Measurements from ENCODE around the gene TTLL8.

TTLL8 gene

DNA sequence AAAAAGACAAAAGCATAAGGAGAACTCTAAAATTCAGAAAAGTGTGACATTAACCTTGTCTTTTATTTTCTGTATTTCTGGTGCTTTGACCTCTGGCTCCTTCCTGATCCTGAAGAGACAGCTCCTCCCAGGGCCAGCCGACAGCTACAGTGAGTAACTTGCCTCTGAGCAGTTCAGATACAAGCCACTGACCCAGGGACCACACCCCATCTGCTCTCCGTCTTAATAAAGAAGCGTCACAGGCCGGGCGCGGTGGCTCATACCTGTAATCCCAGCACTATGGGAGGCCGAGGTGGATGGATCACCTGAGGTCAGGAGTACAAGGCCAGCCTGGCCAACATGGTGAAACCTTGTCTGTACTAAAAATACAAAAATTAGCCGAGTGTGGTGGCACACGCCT, 20.7 kb upstream of the TTLL8 start:
- no peak overlapping the region for H3K9ac ChIP-seq (ENCODE audit: insufficient read length)
- H3K4me3 ChIP-seq: no peak overlapping the region
- TF ChIP-seq POLR2AphosphoS5 (IDR thresholded peaks at IDR 0.05; ENCODE audit: borderline replicate concordance, low read depth, low read length) (no peak), EZH2 (IDR thresholded peaks at IDR 0.05) (no peak), FOXP2 (optimal IDR thresholded peaks at IDR 0.05; ENCODE audit: control extremely low read depth, extremely low read length, insufficient read depth) (no peak)
- no peak for DNase-seq (ENCODE audit: low read depth, low spot score)
- no peaks in the 10 kb centered on the region for H3K36me3 ChIP-seq (ENCODE audit: insufficient read depth, low read length)
- no peak overlapping the region for H3K27ac ChIP-seq
- no peaks in the 10 kb centered on the region for H3K9me3 ChIP-seq (ENCODE audit: low read depth, low read length)

DNA sequence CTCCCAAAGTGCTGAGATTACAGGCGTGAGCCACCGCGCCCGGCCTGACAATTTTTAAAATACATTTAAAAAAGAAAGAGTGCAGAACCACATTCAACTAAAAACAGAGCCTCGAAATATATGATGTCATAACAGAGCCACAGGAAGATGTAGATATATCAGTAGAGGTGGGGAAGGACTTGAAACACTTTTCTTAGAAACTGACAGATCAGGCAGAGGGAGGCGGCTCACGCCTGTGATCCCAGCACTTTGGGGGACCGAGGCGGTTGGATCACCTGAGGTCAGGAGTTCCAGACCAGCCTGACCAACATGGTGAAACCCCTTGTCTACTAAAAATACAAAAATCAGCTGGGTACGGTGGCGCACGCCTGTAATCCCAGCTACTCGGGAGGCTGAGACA, 20.1 kb upstream of the TTLL8 start:
- Histone ChIP-seq H3K9me3 (ENCODE audit: low read depth, low read length) (no peaks in the 10 kb centered on the region), H3K36me3 (ENCODE audit: insufficient read depth, low read length) (no peaks in the 10 kb centered on the region; the same call in 1 of the 2 replicates), H3K4me3 (no peak overlapping the region), H3K9ac (ENCODE audit: insufficient read length) (no peak overlapping the region), H3K27ac (no peak overlapping the region)
- DNase-seq (ENCODE audit: low read depth, low spot score): no peak
- TF ChIP-seq FOXP2 (optimal IDR thresholded peaks at IDR 0.05; ENCODE audit: control extremely low read depth, extremely low read length, insufficient read depth): no peak
- TF ChIP-seq EZH2 (IDR thresholded peaks at IDR 0.05): no peak
- TF ChIP-seq POLR2AphosphoS5 (IDR thresholded peaks at IDR 0.05; ENCODE audit: borderline replicate concordance, low read depth, low read length): no peak

DNA sequence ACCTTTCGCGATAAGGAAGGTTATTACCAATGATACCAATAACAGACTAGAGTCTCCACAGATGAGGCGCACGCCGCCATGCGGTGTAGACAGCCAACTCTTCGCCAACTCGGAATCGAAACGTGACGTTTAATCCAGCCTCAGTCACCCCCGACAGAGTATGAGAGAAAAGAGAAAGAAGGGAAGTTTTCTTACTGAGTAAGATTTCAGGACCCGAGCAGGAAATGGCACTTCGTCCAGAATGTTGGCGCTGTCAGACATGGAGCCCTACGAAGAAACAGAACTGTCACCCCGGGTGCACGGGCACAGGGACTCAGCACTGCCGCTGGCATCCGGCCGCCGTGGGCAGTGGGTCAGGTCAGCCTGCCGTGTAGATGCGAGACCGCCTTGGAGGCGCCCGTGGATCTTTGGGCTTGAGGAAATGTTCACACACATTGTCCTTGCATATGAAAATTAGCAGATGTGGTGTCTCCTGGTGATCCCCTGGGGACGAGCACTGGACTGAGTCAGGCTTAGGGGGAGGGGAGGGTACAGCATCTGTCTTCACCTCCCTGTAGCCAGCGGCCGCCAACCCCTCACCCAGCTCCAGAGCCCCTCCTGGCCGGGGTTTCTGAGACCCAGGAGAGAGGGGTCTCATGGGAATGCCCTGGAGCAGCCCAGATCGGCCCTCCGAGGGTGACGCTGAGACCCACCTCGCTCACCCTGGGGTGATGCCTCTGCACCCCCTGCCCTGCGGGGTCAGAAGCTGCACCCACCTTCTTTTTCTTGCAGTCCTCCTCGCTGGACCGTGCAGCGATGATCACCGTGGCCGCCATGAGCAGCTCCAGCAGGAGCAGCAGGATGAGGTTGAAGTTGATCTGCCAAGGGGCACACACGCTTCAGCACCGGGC, 18.8 kb upstream of the TTLL8 start:
- DNase-seq (ENCODE audit: low read depth, low spot score): no peak

DNA sequence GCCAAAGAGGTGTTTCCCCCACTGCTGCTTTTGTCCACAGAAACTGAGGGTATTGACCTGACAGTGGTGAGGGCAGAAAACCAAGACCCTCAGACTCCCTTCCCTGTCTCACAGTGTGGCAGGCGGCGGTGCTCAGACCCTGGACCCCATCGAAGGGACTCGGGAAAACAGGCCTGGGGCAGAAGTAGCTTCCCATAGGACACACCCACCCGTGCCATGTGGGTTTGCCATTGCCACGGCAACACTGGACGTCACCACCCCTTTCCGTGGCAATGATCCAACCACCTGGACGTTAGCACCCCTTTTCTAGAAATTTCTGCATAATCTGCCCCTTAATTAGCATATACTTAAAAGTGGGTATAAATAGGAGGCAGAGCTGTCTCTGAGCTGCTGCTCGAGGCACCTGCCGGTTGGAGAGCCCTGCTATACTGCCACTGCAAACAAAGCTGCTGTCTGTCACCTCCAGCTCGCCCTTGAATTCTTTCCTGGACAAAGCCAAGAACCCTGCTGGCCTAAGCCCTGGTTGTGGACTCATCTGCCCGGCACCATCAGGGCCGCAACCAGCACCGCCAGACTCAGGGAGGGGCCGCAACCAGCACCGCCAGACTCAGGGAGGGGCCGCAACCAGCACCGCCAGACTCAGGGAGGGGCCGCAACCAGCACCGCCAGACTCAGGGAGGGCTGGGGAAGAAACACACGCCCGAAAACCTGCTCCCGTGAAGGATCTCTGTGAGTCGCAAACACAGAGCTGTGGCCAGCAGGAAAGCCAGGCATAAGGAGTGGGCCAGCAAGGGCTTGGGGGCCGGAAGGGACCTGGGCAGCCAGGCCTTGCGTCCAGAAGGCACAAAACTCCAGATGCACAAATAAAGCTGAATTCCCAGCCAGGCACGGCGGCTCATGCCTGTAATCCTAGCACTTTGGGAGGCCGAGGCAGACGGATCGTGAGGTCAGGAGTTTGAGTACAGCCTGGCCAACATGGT, 16.7 kb upstream of the TTLL8 start:
- H3K27ac ChIP-seq: no peak overlapping the region
- TF ChIP-seq POLR2AphosphoS5 (IDR thresholded peaks at IDR 0.05; ENCODE audit: borderline replicate concordance, low read depth, low read length) (no peak), EZH2 (IDR thresholded peaks at IDR 0.05) (no peak), FOXP2 (optimal IDR thresholded peaks at IDR 0.05; ENCODE audit: control extremely low read depth, extremely low read length, insufficient read depth) (no peak)
- DNase-seq (ENCODE audit: low read depth, low spot score): no peak
- H3K4me3 ChIP-seq: no peak overlapping the region
- no peaks in the 10 kb centered on the region for H3K9me3 ChIP-seq (ENCODE audit: low read depth, low read length)
- no peaks in the 10 kb centered on the region; the same call in 1 of the 2 replicates for H3K36me3 ChIP-seq (ENCODE audit: insufficient read depth, low read length)
- no peak overlapping the region for H3K9ac ChIP-seq (ENCODE audit: insufficient read length)

More for the DNA sequence above, 18.8 kb upstream of the TTLL8 start:
- Histone ChIP-seq H3K36me3 (ENCODE audit: insufficient read depth, low read length) (no peaks in the 10 kb centered on the region; the same call in 1 of the 2 replicates), H3K9ac (ENCODE audit: insufficient read length) (no peak overlapping the region), H3K27ac (no peak overlapping the region), H3K9me3 (ENCODE audit: low read depth, low read length) (no peaks in the 10 kb centered on the region), H3K4me3 (no peak overlapping the region)
- TF ChIP-seq FOXP2 (optimal IDR thresholded peaks at IDR 0.05; ENCODE audit: control extremely low read depth, extremely low read length, insufficient read depth) (no peak), EZH2 (IDR thresholded peaks at IDR 0.05) (no peak), POLR2AphosphoS5 (IDR thresholded peaks at IDR 0.05; ENCODE audit: borderline replicate concordance, low read depth, low read length) (no peak)

DNA sequence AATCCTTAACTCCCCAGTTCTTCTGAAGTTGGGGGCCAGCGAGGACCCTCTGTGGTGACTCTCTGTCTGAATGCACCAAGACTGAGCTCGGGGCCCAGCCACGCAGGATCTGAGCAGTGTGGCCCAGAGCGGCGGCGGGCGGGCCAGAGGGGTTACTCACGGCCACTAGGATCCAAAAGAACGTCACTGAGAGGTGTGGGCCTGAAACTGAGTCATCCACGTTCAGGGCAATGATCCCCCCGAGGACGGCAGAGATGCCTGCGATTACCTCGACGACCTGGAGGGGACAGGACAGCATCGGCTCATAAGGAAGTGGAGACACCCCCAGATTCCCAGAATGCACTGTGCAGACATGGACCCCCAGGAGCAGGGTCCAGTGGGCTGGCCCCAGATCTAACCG, 16.0 kb upstream of the TTLL8 start:
- DNase-seq (ENCODE audit: low read depth, low spot score): no peak
- Histone ChIP-seq H3K9me3 (ENCODE audit: low read depth, low read length) (no peaks in the 10 kb centered on the region), H3K4me3 (no peak overlapping the region), H3K36me3 (ENCODE audit: insufficient read depth, low read length) (no peaks in the 10 kb centered on the region; the same call in 1 of the 2 replicates), H3K27ac (no peak overlapping the region), H3K9ac (ENCODE audit: insufficient read length) (no peak overlapping the region)
- no peak for TF ChIP-seq FOXP2 (optimal IDR thresholded peaks at IDR 0.05; ENCODE audit: control extremely low read depth, extremely low read length, insufficient read depth)
- no peak for TF ChIP-seq EZH2 (IDR thresholded peaks at IDR 0.05)
- TF ChIP-seq POLR2AphosphoS5 (IDR thresholded peaks at IDR 0.05; ENCODE audit: borderline replicate concordance, low read depth, low read length): no peak

DNA sequence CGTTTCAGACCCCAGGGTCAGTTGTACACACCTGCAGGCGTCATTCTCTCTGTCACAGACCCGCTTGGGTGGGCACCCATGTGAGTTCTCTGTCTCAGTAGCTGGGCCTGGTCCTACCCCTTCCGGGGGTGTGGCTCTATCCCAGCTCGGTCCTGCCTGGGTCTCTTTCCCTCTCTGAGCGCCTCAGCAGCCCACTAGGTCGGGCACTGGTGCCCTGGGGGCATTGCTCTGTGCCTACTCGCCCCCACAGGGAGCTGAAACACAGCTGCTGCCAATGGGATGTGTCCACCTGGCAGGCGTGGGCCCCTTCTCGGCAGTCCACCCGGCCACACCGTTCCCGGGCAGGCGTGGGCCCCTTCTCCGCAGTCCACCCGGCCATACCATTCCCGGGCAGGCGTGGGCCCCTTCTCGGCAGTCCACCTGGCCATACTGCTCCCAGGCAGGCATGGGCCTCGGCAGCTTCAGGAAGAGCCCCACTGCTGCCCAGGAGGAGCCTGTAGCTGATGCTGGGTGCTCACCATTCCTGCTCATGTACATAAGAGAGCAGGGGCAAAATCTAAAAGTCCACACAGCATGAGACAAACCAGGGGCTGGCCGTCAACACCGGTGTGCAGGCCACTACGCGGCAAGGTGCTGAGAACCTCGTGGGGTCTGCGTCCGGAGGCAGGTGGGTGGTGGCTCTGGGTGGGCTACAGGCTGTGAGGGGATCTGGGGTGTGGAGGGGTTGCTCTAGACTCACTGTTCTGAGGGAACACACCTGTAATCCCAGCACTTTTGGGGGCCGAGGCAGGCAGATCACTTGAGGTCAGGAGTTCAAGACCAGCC, 14.8 kb upstream of the TTLL8 start:
- no peaks in the 10 kb centered on the region; the same call in 1 of the 2 replicates for H3K36me3 ChIP-seq (ENCODE audit: insufficient read depth, low read length)
- no peak overlapping the region for H3K27ac ChIP-seq
- no peak for DNase-seq (ENCODE audit: low read depth, low spot score)
- TF ChIP-seq POLR2AphosphoS5 (IDR thresholded peaks at IDR 0.05; ENCODE audit: borderline replicate concordance, low read depth, low read length) (no peak), EZH2 (IDR thresholded peaks at IDR 0.05) (no peak), FOXP2 (optimal IDR thresholded peaks at IDR 0.05; ENCODE audit: control extremely low read depth, extremely low read length, insufficient read depth) (no peak)
- H3K4me3 ChIP-seq: no peak overlapping the region
- no peaks in the 10 kb centered on the region for H3K9me3 ChIP-seq (ENCODE audit: low read depth, low read length)
- no peak overlapping the region for H3K9ac ChIP-seq (ENCODE audit: insufficient read length)

DNA sequence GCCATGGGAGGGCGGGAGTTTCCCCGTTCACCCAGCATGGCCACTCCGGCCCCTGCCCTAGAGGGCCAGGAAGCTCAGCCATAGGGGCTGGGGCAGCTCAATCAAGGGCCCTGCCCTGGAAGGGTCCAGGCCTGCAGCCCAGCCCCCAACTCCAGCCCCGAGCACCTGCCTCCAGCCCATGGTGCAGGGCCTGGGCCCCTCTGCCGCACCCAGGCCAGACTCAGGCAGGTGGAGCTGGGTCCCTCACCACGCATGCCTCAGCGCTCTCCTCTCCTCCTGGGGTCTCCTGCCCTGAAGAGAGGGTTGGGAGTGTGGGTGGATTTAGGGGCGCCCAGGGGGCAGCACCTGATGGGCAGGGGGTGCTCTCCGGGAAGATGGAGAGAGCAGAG, 14.1 kb upstream of the TTLL8 start:
- Histone ChIP-seq H3K9me3 (ENCODE audit: low read depth, low read length) (no peaks in the 10 kb centered on the region), H3K9ac (ENCODE audit: insufficient read length) (no peak overlapping the region), H3K36me3 (ENCODE audit: insufficient read depth, low read length) (no peaks in the 10 kb centered on the region; the same call in 1 of the 2 replicates), H3K4me3 (no peak overlapping the region), H3K27ac (no peak overlapping the region)
- TF ChIP-seq EZH2 (IDR thresholded peaks at IDR 0.05) (no peak), POLR2AphosphoS5 (IDR thresholded peaks at IDR 0.05; ENCODE audit: borderline replicate concordance, low read depth, low read length) (no peak), FOXP2 (optimal IDR thresholded peaks at IDR 0.05; ENCODE audit: control extremely low read depth, extremely low read length, insufficient read depth) (no peak)
- no peak for DNase-seq (ENCODE audit: low read depth, low spot score)
